Gastrocnemius medialis (tissue), 4 donors: ENCODE measurements around the gene ADAM11.

ENCODE experiments used
- CTCF ChIP-seq, 5 experiments: fragments of 450-650 bp in 3 of 5; fragments of 200-600 bp in 2 of 5; sonication (generic) in 2 of 5; IDR thresholded peaks in 4 of 5; conservative IDR thresholded peaks in 1 of 5; 1 replicate in 4 of 5; 2 replicates in 1 of 5; pipeline ENCODE4 v1.5.1; 2016 to 2019; ENCODE audit warnings: antibody characterized with exemption in 5 of 5, mild to moderate bottlenecking in 3 of 5, moderate library complexity in 3 of 5
- POLR2A ChIP-seq, 2 donors: fragments of 450-650 bp; IDR thresholded peaks; one replicate each; pipeline ENCODE4 v1.6.1; 2017; ENCODE audit warnings: antibody characterized with exemption in 2 of 2, mild to moderate bottlenecking in 2 of 2, moderate library complexity in 2 of 2

GRCh38 chr17:44769230-44769629 is 10.4 kb downstream of the ADAM11 start:
- no peak for TF ChIP-seq CTCF (IDR thresholded peaks at IDR 0.05 in 4 of 5, conservative IDR thresholded peaks at IDR 0.05 in 1 of 5)
- TF ChIP-seq POLR2A (IDR thresholded peaks at IDR 0.05): no peak
